Tibial nerve (tissue), 4 donors: ENCODE data around the gene MAN1A1. TPM values are rescaled to one million over a fixed set of nuclear protein-coding genes. Genes with fewer than 3 reads are reported as not detected.

Source experiments
- DNase-seq, 2 donors: peaks; one replicate each; pipeline ENCODE4 v3.0.0-alpha.2; 2019; ENCODE audit warnings: low spot score in 2 of 2
- H3K27ac ChIP-seq, 4 donors: fragments of 200-600 bp; sonication (generic) in 3 of 4; one replicate each; pipeline ENCODE4 v1.5.1; 2017 to 2019; ENCODE audit warnings: mild to moderate bottlenecking in 1 of 4
- H3K27me3 ChIP-seq, 2 donors: fragments of 200-600 bp; sonication (generic) in 1 of 2; one replicate each; pipeline versions ENCODE4 v1.5.1 to v1.6.0; 2017 to 2019
- H3K36me3 ChIP-seq, 3 donors: fragments of 200-600 bp; sonication (generic); one replicate each; pipeline ENCODE4 v1.5.1; 2018 to 2019
- H3K4me1 ChIP-seq, 4 donors: fragments of 200-600 bp; sonication (generic) in 3 of 4; one replicate each; pipeline ENCODE4 v1.5.1; 2017 to 2019
- H3K4me3 ChIP-seq, 4 donors: fragments of 200-600 bp; sonication (generic) in 3 of 4; one replicate each; pipeline ENCODE4 v1.5.1; 2017 to 2019; ENCODE audit warnings: mild to moderate bottlenecking in 1 of 4, moderate library complexity in 1 of 4
- H3K9me3 ChIP-seq, 4 donors: fragments of 200-600 bp; sonication (generic) in 3 of 4; one replicate each; pipeline ENCODE4 v1.5.1; 2017 to 2019
- CTCF ChIP-seq, 5 experiments: fragments of 200-600 bp in 3 of 5; fragments of 450-650 bp in 2 of 5; sonication (generic) in 3 of 5; IDR thresholded peaks; one replicate each; pipeline ENCODE4 v1.5.1; 2016 to 2019; ENCODE audit warnings: antibody characterized with exemption in 5 of 5, mild to moderate bottlenecking in 3 of 5, moderate library complexity in 2 of 5
- EP300 ChIP-seq, 2 donors: sonication (generic); formaldehyde crosslinking; IDR thresholded peaks; one replicate each; pipeline ENCODE4 v1.6.1; 2017; ENCODE audit warnings: antibody characterized with exemption in 2 of 2, mild to moderate bottlenecking in 1 of 2
- POLR2A ChIP-seq, 2 donors: fragments of 450-650 bp; IDR thresholded peaks; one replicate each; pipeline ENCODE4 v1.6.1; 2017; ENCODE audit warnings: antibody characterized with exemption in 2 of 2, mild to moderate bottlenecking in 2 of 2, moderate library complexity in 2 of 2
- WGBS, 2 donors: methylation state at CpG; one replicate each; pipeline ENCODE4 v1.1.5; 2018; 5-methylcytosine and 5-hydroxymethylcytosine counted together
- total RNA-seq, 4 donors: library from RNA; depleted of rRNA; stranded (reverse); fragments of >200 nt; gene quantifications; one replicate each; pipeline ENCODE4 v1.1.0, GENCODE V29; 2016

Gene MAN1A1
- total RNA-seq, 4 donors from 2014 or later, result 118 to 287 (median 154) TPM

DNA sequence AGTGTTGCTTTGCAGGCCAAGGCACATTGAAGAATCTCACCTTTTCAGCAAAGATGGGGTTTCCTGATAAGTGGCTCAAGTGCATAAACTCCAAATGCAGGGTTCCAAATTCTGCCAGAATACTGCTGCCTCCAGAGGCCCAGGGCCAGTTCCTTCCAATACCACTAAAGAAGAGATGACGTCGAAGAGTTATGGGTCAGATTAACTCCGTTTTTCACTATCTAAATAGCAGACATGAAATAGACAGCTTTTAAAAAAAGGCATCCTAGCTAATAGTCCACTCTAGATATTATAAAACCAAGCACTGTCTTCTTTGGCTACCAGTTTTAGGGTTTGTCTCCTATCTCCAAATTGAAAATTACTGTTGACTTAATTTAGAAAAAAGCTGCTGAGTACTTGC, 144.8 kb downstream of the MAN1A1 start:
- Histone ChIP-seq H3K36me3 (peaks cover 0 to 45% (median 0%) of the 10 kb centered on the region in 3 donors), H3K27me3 (no peaks in the 10 kb centered on the region), H3K4me3 (no peak overlapping the region), H3K9me3 (no peaks in the 10 kb centered on the region), H3K4me1 (peaks cover 0 to 26% (median 0%) of the 10 kb centered on the region in 4 donors), H3K27ac (no peak overlapping the region)
- TF ChIP-seq POLR2A (IDR thresholded peaks at IDR 0.05) (no peak), EP300 (IDR thresholded peaks at IDR 0.05) (no peak), CTCF (IDR thresholded peaks at IDR 0.05) (no peak)
- DNase-seq, result no peak
- 85 to 98% methylated on average over 3 of the region's 3 CpGs for WGBS, 2 donors

GRCh38 chr6:119201480-119201879, 148.1 kb downstream of the MAN1A1 start:
- no peak overlapping the region for H3K4me3 ChIP-seq
- no peaks in the 10 kb centered on the region for H3K27me3 ChIP-seq
- H3K27ac ChIP-seq, result no peak overlapping the region
- no peaks in the 10 kb centered on the region for H3K9me3 ChIP-seq
- peaks cover 0 to 69% (median 0%) of the 10 kb centered on the region in 3 donors for H3K36me3 ChIP-seq
- no peak for TF ChIP-seq CTCF (IDR thresholded peaks at IDR 0.05)
- no peak for TF ChIP-seq POLR2A (IDR thresholded peaks at IDR 0.05)
- no peak for TF ChIP-seq EP300 (IDR thresholded peaks at IDR 0.05)
- WGBS, 2 donors, result 84 to 90% methylated on average over 1 of the region's 1 CpG
- no peak for DNase-seq
- peaks cover 0 to 6% (median 0%) of the 10 kb centered on the region in 4 donors for H3K4me1 ChIP-seq

DNA sequence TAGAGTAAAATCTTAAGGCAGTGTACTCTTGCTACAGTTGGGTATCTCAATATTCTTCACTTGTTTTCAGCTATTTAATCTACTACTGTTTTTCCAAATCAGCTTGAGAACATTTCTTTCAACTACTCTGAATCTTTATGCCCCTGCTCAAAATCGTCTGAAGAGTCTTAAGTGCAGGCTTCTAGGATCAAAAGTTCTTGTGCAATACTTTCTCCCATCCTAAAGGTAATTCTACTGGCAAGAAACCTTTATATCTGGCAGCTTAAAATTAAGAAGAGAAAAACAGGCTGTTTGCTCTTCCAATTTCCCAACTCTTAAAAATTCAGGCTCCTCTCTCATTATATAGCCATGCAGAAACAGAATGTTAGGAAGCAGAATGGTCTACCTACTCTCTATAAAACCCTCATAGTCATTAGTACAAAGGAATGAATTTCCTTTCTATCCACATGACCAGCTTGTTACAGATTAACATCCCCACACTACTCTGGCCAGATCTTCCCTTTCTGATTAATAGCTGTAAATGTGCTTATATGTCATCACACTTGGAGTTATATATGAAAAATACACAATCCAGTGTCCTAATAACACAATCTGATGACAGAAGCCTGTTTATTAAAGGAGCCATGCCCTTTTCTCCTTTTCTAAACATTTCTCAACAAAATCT, 148.9 kb downstream of the MAN1A1 start:
- TF ChIP-seq POLR2A (IDR thresholded peaks at IDR 0.05) (no peak), EP300 (IDR thresholded peaks at IDR 0.05) (no peak), CTCF (IDR thresholded peaks at IDR 0.05) (no peak)
- no peak overlapping the region for H3K27ac ChIP-seq
- no peaks in the 10 kb centered on the region for H3K4me1 ChIP-seq
- H3K36me3 ChIP-seq, result peaks cover 0 to 78% (median 0%) of the 10 kb centered on the region in 3 donors
- 70 to 78% methylated on average over 1 of the region's 1 CpG for WGBS, 2 donors
- no peak for DNase-seq
- H3K27me3 ChIP-seq, result no peaks in the 10 kb centered on the region
- no peaks in the 10 kb centered on the region for H3K9me3 ChIP-seq
- no peak overlapping the region for H3K4me3 ChIP-seq

GRCh38 chr6:119197271-119197670, 152.3 kb downstream of the MAN1A1 start:
- H3K9me3 ChIP-seq, result no peaks in the 10 kb centered on the region
- 97 to 98% methylated on average over 5 of the region's 5 CpGs for WGBS, 2 donors
- TF ChIP-seq EP300 (IDR thresholded peaks at IDR 0.05), result no peak
- TF ChIP-seq CTCF (IDR thresholded peaks at IDR 0.05), result no peak
- no peak for TF ChIP-seq POLR2A (IDR thresholded peaks at IDR 0.05)
- no peaks in the 10 kb centered on the region for H3K4me1 ChIP-seq
- H3K36me3 ChIP-seq, result peaks cover 0 to 64% (median 0%) of the 10 kb centered on the region in 3 donors
- H3K4me3 ChIP-seq, result no peak overlapping the region
- no peak for DNase-seq
- H3K27ac ChIP-seq, result no peak overlapping the region
- no peaks in the 10 kb centered on the region for H3K27me3 ChIP-seq

- peaks cover 0 to 68% (median 0%) of the 10 kb centered on the region in 3 donors for H3K36me3 ChIP-seq
- 71 to 89% methylated on average over 4 of the region's 4 CpGs for WGBS, 2 donors
- H3K4me3 ChIP-seq, result no peak overlapping the region
Measured at GRCh38 chr6:119196715-119197114, 152.8 kb downstream of the MAN1A1 start.

More at GRCh38 chr6:119196715-119197114, 152.8 kb downstream of the MAN1A1 start:
- Histone ChIP-seq H3K27me3 (no peaks in the 10 kb centered on the region), H3K27ac (no peak overlapping the region), H3K4me1 (no peaks in the 10 kb centered on the region), H3K9me3 (no peaks in the 10 kb centered on the region)
- DNase-seq, result no peak
- TF ChIP-seq EP300 (IDR thresholded peaks at IDR 0.05) (no peak), POLR2A (IDR thresholded peaks at IDR 0.05) (no peak), CTCF (IDR thresholded peaks at IDR 0.05) (no peak)
